ENCODE measurements around the gene CPSF4L. TPM values are rescaled to one million over a fixed set of nuclear protein-coding genes. Genes with fewer than 3 reads are reported as not detected.

Gene CPSF4L
- total and polyA plus RNA-seq, 2 donors from 2014 or later = not detected

- Histone ChIP-seq H3K36me3 (ENCODE audit: control insufficient read depth in 2 of 3, insufficient read depth in 3 of 3, low read length in 3 of 3) (no peaks in the 10 kb centered on the region), H3K9ac (ENCODE audit: low read length in 3 of 3) (no peak overlapping the region), H3K27ac (ENCODE audit: low read depth in 2 of 2, low read length in 2 of 2) (no peak overlapping the region), H3K9me3 (ENCODE audit: control insufficient read depth in 2 of 3, insufficient read depth in 1 of 3, low read length in 3 of 3) (no peaks in the 10 kb centered on the region), H3K4me3 (ENCODE audit: low read length in 3 of 3) (no peak overlapping the region), H3K27me3 (ENCODE audit: control insufficient read depth, insufficient read depth, low read length) (no peaks in the 10 kb centered on the region), H3K4me1 (ENCODE audit: control insufficient read depth in 2 of 3, insufficient read depth in 2 of 3, low read depth in 1 of 3, low read length in 3 of 3) (no peaks in the 10 kb centered on the region)
- no peak for DNase-seq
- TF ChIP-seq CTCF (IDR thresholded peaks at IDR 0.05; ENCODE audit: borderline replicate concordance, extremely low read depth, insufficient read depth) = no peak
- intact Hi-C loops (cut with DNase I) = no loop called here
- FAIRE-seq = no peak
These were observed 8.1 kb upstream of the CPSF4L start for GRCh38 chr17:73269791-73270190.

GRCh38 chr17:73269329-73269615, 7.6 kb upstream of the CPSF4L start:
- no peak overlapping the region for H3K27ac ChIP-seq (ENCODE audit: low read depth in 2 of 2, low read length in 2 of 2)
- DNase-seq (no peak), FAIRE-seq (no peak)
- no peak for TF ChIP-seq CTCF (IDR thresholded peaks at IDR 0.05; ENCODE audit: borderline replicate concordance, extremely low read depth, insufficient read depth)
- H3K27me3 ChIP-seq (ENCODE audit: control insufficient read depth, insufficient read depth, low read length) = no peaks in the 10 kb centered on the region
- no peaks in the 10 kb centered on the region for H3K4me1 ChIP-seq (ENCODE audit: control insufficient read depth in 2 of 3, insufficient read depth in 2 of 3, low read depth in 1 of 3, low read length in 3 of 3)
- no peak overlapping the region for H3K9ac ChIP-seq (ENCODE audit: low read length in 3 of 3)
- intact Hi-C loops (cut with DNase I) = no loop called here
- H3K4me3 ChIP-seq (ENCODE audit: low read length in 3 of 3) = no peak overlapping the region
- H3K36me3 ChIP-seq (ENCODE audit: control insufficient read depth in 2 of 3, insufficient read depth in 3 of 3, low read length in 3 of 3) = no peaks in the 10 kb centered on the region
- H3K9me3 ChIP-seq (ENCODE audit: control insufficient read depth in 2 of 3, insufficient read depth in 1 of 3, low read length in 3 of 3) = no peaks in the 10 kb centered on the region

GRCh38 chr17:73268582-73269328, 7.1 kb upstream of the CPSF4L start:
- no peaks in the 10 kb centered on the region for H3K36me3 ChIP-seq (ENCODE audit: control insufficient read depth in 2 of 3, insufficient read depth in 3 of 3, low read length in 3 of 3)
- FAIRE-seq (no peak), DNase-seq (no peak)
- H3K4me1 ChIP-seq (ENCODE audit: control insufficient read depth in 2 of 3, insufficient read depth in 2 of 3, low read depth in 1 of 3, low read length in 3 of 3) = no peaks in the 10 kb centered on the region
- H3K9ac ChIP-seq (ENCODE audit: low read length in 3 of 3) = no peak overlapping the region
- no peak overlapping the region for H3K4me3 ChIP-seq (ENCODE audit: low read length in 3 of 3)
- H3K27ac ChIP-seq (ENCODE audit: low read depth in 2 of 2, low read length in 2 of 2) = no peak overlapping the region
- TF ChIP-seq CTCF (IDR thresholded peaks at IDR 0.05; ENCODE audit: borderline replicate concordance, extremely low read depth, insufficient read depth) = no peak
- intact Hi-C loops (cut with DNase I) = no loop called here
- no peaks in the 10 kb centered on the region for H3K9me3 ChIP-seq (ENCODE audit: control insufficient read depth in 2 of 3, insufficient read depth in 1 of 3, low read length in 3 of 3)
- no peaks in the 10 kb centered on the region for H3K27me3 ChIP-seq (ENCODE audit: control insufficient read depth, insufficient read depth, low read length)
